ELF-1 (cell line): Measurements from ENCODE around the gene XRCC3.

Source experiments
- DNase-seq: peaks from one replicate; pipeline ENCODE4 v3.0.0-alpha.2; 2016; ENCODE audit warnings: low read depth, low spot score

XRCC3 gene

DNA sequence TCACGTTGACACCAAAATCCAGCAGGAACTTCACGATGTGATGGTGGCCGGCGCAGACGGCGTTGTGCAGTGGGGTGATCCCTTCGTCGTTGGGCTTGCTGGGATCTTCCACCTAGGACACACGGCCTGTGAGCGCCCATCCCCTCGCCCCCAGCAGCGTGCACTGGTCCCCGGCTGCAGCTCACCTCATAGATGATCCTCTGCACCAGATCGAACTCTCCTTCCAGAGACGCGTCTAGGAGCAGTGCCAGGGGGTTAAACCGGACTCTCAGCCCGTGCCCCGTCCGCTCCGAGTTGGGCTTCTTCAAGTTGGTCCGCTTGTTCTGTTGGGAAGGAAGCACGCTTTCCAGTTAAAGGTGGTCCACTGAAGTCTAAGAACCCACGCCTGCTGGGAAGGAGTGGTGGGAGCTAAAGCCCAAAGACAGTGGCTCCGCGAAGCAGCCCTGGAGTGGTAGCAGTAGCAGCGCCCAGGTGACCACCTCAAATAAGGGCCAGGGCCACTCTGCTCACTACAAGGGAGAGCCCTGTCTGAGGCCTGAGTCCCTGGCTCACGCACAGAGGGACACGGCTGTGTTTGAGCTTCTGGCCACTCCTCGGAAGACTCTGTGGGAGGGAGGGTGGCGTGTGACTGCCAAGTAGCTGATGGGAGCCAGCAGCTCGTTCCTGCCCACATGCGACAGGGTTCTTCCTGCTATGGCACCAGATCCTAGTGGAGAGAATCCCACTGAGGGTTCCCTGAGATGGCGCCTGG lies 23.6 kb upstream of the XRCC3 start:
- no peak for DNase-seq

DNA sequence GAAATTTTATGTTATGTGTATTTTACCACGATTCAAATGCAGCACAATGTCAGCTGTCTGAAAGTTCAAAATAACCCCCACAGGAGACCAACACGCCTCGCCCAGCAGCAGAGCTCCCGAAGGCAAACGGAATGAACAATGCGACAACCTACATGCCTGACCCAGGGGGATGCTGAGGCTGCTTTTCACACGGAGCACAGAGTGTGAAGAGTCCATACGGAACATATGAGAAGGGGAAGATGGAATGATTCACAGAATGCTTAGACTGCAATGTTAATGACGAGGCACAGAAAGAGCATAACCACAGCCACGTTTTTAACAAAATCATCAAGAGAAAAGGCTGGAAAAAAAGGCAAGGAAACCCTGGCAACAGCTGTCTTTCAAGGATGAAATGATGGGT lies 22.9 kb upstream of the XRCC3 start:
- no peak for DNase-seq

- DNase-seq: no peak
Measured at GRCh38 chr14:103737432-103738045, 22.3 kb upstream of the XRCC3 start.

DNA sequence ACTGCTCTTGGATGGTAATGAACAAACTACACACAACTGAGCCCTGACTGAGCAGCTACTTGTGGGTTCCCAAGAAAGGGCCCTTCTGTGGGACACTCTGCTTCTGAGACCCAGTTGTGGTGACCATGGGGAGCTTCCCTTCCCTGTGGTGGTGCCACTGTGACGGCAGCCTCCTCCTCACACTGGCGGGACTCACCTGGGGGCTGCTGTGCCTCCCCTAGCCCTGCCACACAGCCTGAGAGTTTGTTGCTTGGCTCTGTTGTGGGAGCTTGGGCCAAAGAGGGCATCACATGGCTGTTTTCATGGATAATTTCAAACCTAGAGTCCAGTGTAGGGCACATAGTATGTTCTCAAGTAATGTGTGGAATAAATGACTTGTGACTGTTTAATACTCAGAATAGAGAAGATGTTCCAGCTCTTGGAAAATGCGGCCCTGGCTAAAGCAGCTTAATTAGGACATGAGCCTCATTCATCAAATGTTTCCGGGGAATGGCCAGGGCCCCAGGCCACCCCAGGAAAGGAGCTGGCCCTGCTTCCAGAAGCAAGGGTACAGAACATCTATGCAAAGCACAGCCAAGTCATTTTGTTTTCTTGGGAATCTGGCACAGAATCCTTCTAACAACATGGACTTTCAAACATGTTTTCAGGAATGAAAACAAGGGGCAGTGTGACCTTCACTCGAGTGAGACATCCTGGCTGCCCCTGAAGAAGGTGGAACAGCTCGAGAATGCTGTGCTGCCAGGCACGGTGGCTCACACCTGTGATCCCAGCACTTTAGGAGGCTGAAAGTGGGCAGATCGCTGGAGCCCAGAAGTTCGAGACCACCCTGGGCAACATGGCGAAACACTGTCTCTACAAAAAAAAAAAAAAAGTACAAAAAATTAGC lies 21.5 kb upstream of the XRCC3 start:
- no peak for DNase-seq

GRCh38 chr14:103735815-103736545 lies 20.7 kb upstream of the XRCC3 start:
- DNase-seq: peak; percentile 91

DNA sequence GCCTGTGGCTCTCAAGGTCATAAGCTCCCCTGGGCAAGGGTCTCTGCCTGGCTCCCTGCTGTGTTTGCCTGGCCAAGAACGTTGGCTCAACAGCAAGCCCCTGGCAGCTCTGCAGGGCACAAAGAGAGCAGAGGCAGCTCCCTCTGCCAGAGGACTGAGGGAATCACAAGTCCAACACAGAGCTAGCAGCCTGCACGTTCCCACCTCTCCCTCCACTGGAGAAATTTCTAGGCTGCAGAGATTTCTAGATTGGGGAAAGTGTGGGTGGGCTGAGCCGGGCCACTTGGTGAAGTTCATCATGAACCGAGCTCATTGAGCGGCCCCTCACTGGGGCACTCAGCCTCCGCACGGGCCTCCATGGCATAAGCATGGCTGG lies 20.2 kb upstream of the XRCC3 start:
- DNase-seq: no peak

GRCh38 chr14:103735022-103735421 lies 19.8 kb upstream of the XRCC3 start:
- DNase-seq: no peak

DNA sequence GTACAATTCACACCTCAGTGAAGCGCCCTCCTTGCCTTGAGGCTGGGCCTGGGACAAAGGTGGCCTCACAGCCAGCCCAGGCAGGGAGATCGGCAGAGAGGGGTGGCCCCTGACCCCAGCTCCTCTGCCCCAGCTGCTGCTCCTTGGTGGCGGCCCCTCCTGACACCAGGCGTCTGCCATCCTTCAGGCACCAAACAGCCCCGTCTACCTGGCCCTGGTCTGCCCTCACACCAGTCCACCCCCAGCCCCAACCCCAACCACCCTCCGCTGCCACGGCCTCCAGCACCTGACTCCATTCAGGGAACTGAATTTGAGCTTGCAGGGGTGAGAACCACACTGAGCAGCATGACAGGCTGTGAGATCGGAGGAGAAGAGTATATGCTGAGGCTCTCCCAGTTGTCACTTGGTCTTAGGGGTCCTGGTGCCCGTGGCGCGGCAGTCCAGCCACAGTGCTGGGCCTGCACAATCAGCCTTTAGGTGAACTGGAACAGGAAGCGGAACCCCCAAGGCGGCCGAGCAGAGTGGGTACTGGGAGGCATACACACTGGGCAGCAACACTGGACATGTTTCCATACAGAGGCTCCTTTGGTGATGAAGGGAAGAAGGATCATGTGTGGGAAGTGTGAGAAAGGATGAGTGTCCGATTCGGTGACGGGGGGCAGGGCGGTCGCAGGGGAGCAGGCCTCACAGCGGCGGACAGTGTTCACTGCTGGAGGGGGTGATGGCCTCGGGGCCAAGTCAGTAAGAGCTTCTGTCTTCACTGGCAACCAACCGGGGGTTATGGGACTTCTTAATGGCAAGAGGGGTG lies 19.0 kb upstream of the XRCC3 start:
- no peak for DNase-seq

GRCh38 chr14:103733651-103734050 lies 18.4 kb upstream of the XRCC3 start:
- no peak for DNase-seq

GRCh38 chr14:103732868-103733620 lies 17.8 kb upstream of the XRCC3 start:
- DNase-seq: no peak

DNA sequence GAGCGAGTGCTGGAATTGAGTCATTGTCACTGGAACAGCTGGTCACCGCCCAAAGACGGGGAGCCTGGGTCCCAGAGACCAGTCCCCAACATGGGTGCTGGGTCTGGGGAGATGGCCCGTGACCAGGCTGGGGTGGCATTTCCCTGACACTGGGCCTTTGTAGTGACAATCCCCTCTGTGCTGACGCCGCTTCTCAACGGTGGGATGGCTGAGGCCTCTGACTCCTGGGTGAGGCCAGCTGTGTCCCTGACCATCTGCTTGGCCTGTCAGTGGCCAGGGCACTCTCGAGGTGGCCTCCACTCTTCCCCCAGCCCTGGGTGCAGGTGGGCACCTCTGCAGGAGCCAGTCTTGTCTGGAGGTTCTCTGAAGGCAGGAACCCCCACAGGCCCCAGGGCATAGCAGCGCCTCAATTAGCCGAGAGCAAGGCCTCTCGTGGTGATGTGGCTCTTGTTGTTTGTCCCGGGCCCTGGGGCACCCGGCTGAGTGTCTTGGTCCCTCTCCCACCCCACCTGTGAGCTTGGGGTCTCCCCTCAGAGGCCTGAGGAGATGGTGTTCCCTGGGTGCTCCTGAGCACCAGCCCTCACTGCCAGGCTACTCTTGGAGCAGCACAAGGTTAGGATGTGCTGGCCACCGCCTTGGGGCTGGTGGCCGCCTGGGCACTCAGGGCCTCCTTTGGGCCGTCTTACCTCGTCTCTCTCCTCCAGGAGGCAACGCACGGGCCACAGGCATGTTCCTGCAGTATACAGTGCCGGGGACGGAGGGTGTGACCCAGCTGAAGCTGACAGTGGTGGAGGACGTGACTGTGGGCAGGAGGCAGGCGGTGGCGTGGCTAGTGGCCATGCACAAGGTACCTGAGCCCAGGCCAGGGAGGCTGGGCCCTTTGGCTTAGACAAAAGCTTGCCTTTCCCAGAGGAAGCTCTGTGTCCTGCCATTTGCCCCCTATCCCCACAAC lies 16.9 kb upstream of the XRCC3 start:
- no peak for DNase-seq

- no peak for DNase-seq
Measured at GRCh38 chr14:103731481-103731880, 16.2 kb upstream of the XRCC3 start.

- DNase-seq: no peak
Measured at GRCh38 chr14:103730490-103731035, 15.3 kb upstream of the XRCC3 start.

- no peak for DNase-seq
Measured at GRCh38 chr14:103729496-103730448, 14.5 kb upstream of the XRCC3 start.

GRCh38 chr14:103728721-103729120 lies 13.5 kb upstream of the XRCC3 start:
- no peak for DNase-seq

GRCh38 chr14:103728141-103728540 lies 12.9 kb upstream of the XRCC3 start:
- no peak for DNase-seq

- peak; percentile 72 for DNase-seq
Measured at GRCh38 chr14:103727313-103727980, 12.2 kb upstream of the XRCC3 start.
